Adrenal gland (tissue), 5 donors: ENCODE measurements around the gene MOV10L1.

Experiments used
- CTCF ChIP-seq, 6 experiments: fragments of 450-650 bp in 4 of 6; fragments of 200-600 bp in 2 of 6; sonication (generic) in 1 of 6; IDR thresholded peaks; 1 replicate in 5 of 6; 2 replicates in 1 of 6; pipeline versions ENCODE4 v1.5.1 to v1.8.0; 2016 to 2021; ENCODE audit warnings: antibody characterized with exemption in 6 of 6, mild to moderate bottlenecking in 2 of 6, moderate library complexity in 1 of 6
- POLR2A ChIP-seq, 2 donors: fragments of 450-650 bp; IDR thresholded peaks; one replicate each; pipeline ENCODE4 v1.6.1; 2017; ENCODE audit warnings: antibody characterized with exemption in 2 of 2, mild to moderate bottlenecking in 2 of 2, moderate library complexity in 1 of 2
- donor health status: DM: no; HTN: no; CAD: no.

GRCh38 chr22:50041361-50042065 lies 48.3 kb upstream of the MOV10L1 start:
- TF ChIP-seq CTCF (IDR thresholded peaks at IDR 0.05) (no peak), POLR2A (IDR thresholded peaks at IDR 0.05) (no peak)
